Gastrocnemius medialis (tissue), 4 donors: ENCODE data around the gene TSC22D4. TPM values are rescaled to one million over a fixed set of nuclear protein-coding genes. Genes with fewer than 3 reads are reported as not detected.
"Not testable (repeated sequence)": the region's sequence is repeated elsewhere in the genome, so short reads cannot be mapped to it uniquely, and the experiment has no call there.

ENCODE experiments used
- ATAC-seq, 2 donors: fragments of 150-250 bp; one replicate each; pipeline ENCODE4 v1.9.1; 2016
- DNase-seq, 2 donors: peaks; one replicate each; pipeline ENCODE4 v3.0.0-alpha.2; 2019
- H3K27ac ChIP-seq, 4 donors: fragments of 200-600 bp; sonication (generic); 1 replicate in 1 of 4; 2 replicates in 3 of 4; pipeline ENCODE4 v1.5.1; 2016 to 2018; ENCODE audit warnings: mild to moderate bottlenecking in 2 of 4, moderate library complexity in 1 of 4
- H3K27me3 ChIP-seq, 3 donors: fragments of 200-600 bp; sonication (generic) in 2 of 3; 1 replicate in 1 of 3; 2 replicates in 2 of 3; pipeline versions ENCODE4 v1.5.1 to v1.6.0; 2016 to 2019; ENCODE audit warnings: mild to moderate bottlenecking in 1 of 3, moderate library complexity in 1 of 3
- H3K36me3 ChIP-seq, 2 donors: fragments of 200-600 bp; sonication (generic) in 1 of 2; one replicate each; pipeline ENCODE4 v1.5.1; 2017 to 2018
- H3K4me1 ChIP-seq, 2 donors: fragments of 200-600 bp; sonication (generic) in 1 of 2; one replicate each; pipeline ENCODE4 v1.5.1; 2016 to 2017; ENCODE audit warnings: mild to moderate bottlenecking in 2 of 2
- H3K4me3 ChIP-seq, 4 donors: fragments of 200-600 bp; sonication (generic) in 3 of 4; 1 replicate in 1 of 4; 2 replicates in 3 of 4; pipeline ENCODE4 v1.5.1; 2016 to 2019; ENCODE audit warnings: mild to moderate bottlenecking in 2 of 4
- H3K9me3 ChIP-seq, 3 donors: fragments of 200-600 bp; sonication (generic) in 2 of 3; 1 replicate in 1 of 3; 2 replicates in 2 of 3; pipeline ENCODE4 v1.5.1; 2016 to 2019
- POLR2A ChIP-seq, 2 donors: fragments of 450-650 bp; IDR thresholded peaks; one replicate each; pipeline ENCODE4 v1.6.1; 2017; ENCODE audit warnings: antibody characterized with exemption in 2 of 2, mild to moderate bottlenecking in 2 of 2, moderate library complexity in 2 of 2
- in situ Hi-C, 4 donors: fragments of 200-750 bp; cut with MboI; loops; one replicate each; pipeline versions ENCODE4 v1.15.0 to v1.8.0; 2017; ENCODE audit warnings: low sequenced_read_pairs in 4 of 4
- intact Hi-C: fragments of 100-400 bp; cut with DNase I; formaldehyde crosslinking; loops from one replicate; pipeline ENCODE4 v1.15.1; 2023; ENCODE audit warnings: low total_unique reads
- total RNA-seq, 4 donors: library from RNA; depleted of rRNA; stranded (reverse); fragments of >200 nt; gene quantifications; one replicate each; pipeline versions ENCODE4 v1.1.0 to v1.2.3, GENCODE V29; 2016
- TF ChIP-seq, protein P1 (sequence below), 5 experiments: fragments of 450-650 bp in 3 of 5; fragments of 200-600 bp in 2 of 5; sonication (generic) in 2 of 5; IDR thresholded peaks in 4 of 5; conservative IDR thresholded peaks in 1 of 5; 1 replicate in 4 of 5; 2 replicates in 1 of 5; pipeline ENCODE4 v1.5.1; 2016 to 2019; ENCODE audit warnings: antibody characterized with exemption in 5 of 5, mild to moderate bottlenecking in 3 of 5, moderate library complexity in 3 of 5

TSC22D4 gene
- total RNA-seq, 4 donors from 2014 or later: 14.3 to 25.5 (median 21.2) TPM

DNA sequence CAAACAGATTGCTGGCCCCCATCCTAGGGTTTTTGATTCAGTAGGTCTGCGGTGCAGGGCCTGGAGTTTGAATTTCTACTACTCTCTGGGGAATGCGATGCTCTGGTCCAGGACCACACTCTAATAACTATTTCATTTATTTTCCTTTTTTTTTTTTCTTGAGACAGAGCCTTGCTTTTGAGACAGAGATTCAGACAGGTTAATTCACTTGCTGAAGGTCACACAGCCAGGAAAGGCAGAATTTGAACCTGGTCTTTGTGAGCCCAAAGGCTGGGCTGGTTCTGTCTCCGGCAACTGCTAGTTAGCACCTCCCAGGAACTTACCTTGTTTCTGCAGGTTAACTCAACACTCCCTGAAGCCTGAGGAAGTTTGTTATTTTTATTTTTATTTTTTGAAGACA, 26.5 kb downstream of the TSC22D4 start:
- DNase-seq (no peak), ATAC-seq (no peak)
- intact Hi-C loops: no loop called here
- Histone ChIP-seq H3K27me3 (no peaks in the 10 kb centered on the region), H3K9me3 (no peaks in the 10 kb centered on the region), H3K4me3 (no peak overlapping the region), H3K36me3 (no peaks in the 10 kb centered on the region), H3K27ac (no peak overlapping the region), H3K4me1 (peaks cover 0 to 4% of the 10 kb centered on the region in 2 donors)
- no peak for TF ChIP-seq POLR2A (IDR thresholded peaks at IDR 0.05)
- TF ChIP-seq, protein P1, sequence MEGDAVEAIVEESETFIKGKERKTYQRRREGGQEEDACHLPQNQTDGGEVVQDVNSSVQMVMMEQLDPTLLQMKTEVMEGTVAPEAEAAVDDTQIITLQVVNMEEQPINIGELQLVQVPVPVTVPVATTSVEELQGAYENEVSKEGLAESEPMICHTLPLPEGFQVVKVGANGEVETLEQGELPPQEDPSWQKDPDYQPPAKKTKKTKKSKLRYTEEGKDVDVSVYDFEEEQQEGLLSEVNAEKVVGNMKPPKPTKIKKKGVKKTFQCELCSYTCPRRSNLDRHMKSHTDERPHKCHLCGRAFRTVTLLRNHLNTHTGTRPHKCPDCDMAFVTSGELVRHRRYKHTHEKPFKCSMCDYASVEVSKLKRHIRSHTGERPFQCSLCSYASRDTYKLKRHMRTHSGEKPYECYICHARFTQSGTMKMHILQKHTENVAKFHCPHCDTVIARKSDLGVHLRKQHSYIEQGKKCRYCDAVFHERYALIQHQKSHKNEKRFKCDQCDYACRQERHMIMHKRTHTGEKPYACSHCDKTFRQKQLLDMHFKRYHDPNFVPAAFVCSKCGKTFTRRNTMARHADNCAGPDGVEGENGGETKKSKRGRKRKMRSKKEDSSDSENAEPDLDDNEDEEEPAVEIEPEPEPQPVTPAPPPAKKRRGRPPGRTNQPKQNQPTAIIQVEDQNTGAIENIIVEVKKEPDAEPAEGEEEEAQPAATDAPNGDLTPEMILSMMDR (IDR thresholded peaks at IDR 0.05 in 4 of 5, conservative IDR thresholded peaks at IDR 0.05 in 1 of 5): no peak
- in situ Hi-C loops: loop anchor here in 3 of 4 donors (25.0 kb wide), 3 partner anchors 110 to 410 kb away; partner anchors contain the start of genes SLC12A9 (in 2 of the 3), TRIP6 (in 2 of the 3), EPO (in 1 of the 3) and POP7 (in 1 of the 3)

DNA sequence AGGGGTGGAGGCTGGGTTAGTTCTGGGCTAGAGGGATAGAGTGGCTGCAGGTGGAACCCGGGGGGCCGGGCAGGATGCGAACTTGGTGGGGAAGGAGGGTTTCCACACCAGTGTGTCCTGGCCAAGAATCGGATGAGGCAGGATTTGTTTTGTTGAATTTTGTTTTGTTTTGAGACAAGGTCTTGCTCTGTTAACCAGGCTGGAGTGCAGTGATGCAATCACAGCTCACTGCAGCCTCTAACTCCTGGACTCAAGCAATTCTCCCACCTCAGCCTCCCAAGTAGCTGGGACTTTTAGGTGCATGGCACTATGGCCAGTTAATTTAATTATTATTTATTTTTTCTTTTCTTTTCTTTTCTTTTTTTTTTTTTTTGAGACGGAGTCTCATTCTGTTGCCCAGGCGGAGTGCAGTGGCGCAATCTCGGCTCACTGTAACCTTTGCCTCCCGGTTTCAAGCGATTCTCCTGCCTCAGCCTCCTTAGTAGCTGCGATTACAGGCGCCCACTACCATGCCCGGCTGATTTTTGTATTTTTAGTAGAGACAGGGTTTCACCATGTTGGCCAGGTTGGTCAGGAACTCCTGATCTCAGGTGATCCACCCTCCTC, 29.7 kb downstream of the TSC22D4 start:
- H3K27ac ChIP-seq: peak overlapping the region; percentile 88 to 94 (median 92)
- no peak overlapping the region for H3K4me3 ChIP-seq
- intact Hi-C loops: no loop called here
- in situ Hi-C loops: loop anchor here in 1 of 4 donors (25.0 kb wide), 1 partner anchor 413 kb away; the partner anchor contains the start of genes SLC12A9 and TRIP6
- no peaks in the 10 kb centered on the region for H3K36me3 ChIP-seq
- no peak for DNase-seq
- H3K27me3 ChIP-seq: no peaks in the 10 kb centered on the region
- H3K4me1 ChIP-seq: peaks cover 0 to 4% of the 10 kb centered on the region in 2 donors
- H3K9me3 ChIP-seq: no peaks in the 10 kb centered on the region
- no peak for ATAC-seq
- TF ChIP-seq, protein P1 (IDR thresholded peaks at IDR 0.05 in 4 of 5, conservative IDR thresholded peaks at IDR 0.05 in 1 of 5): no peak
- no peak for TF ChIP-seq POLR2A (IDR thresholded peaks at IDR 0.05)

GRCh38 chr7:100447363-100447762, 31.7 kb downstream of the TSC22D4 start:
- H3K27me3 ChIP-seq, ATAC-seq, H3K9me3 ChIP-seq, H3K4me1 ChIP-seq, DNase-seq, intact Hi-C loops, H3K36me3 ChIP-seq, H3K4me3 ChIP-seq, H3K27ac ChIP-seq: not testable (repeated sequence)
- in situ Hi-C loops: loop anchor here in 1 of 4 donors (25.0 kb wide), 1 partner anchor 415 kb away; the partner anchor contains the start of genes SLC12A9 and TRIP6

- H3K27ac ChIP-seq: peak overlapping the region in 2 of 4 donors; percentile 22 to 63
- H3K36me3 ChIP-seq: no peaks in the 10 kb centered on the region
- peaks cover 0 to 3% of the 10 kb centered on the region in 2 donors for H3K4me1 ChIP-seq
- intact Hi-C loops: no loop called here
- no peaks in the 10 kb centered on the region for H3K9me3 ChIP-seq
- TF ChIP-seq, protein P1 (IDR thresholded peaks at IDR 0.05 in 4 of 5, conservative IDR thresholded peaks at IDR 0.05 in 1 of 5): no peak
- no peak for TF ChIP-seq POLR2A (IDR thresholded peaks at IDR 0.05)
- no peak for DNase-seq
- in situ Hi-C loops: loop anchor here in 1 of 4 donors (25.0 kb wide), 1 partner anchor 416 kb away; the partner anchor contains the start of genes SLC12A9 and TRIP6
- H3K4me3 ChIP-seq: no peak overlapping the region
- no peaks in the 10 kb centered on the region for H3K27me3 ChIP-seq
- no peak for ATAC-seq
These were observed 33.0 kb downstream of the TSC22D4 start for GRCh38 chr7:100446040-100446439.
